Left renal pelvis (tissue), 4 donors: ENCODE results near the gene MS4A15. TPM values are rescaled to one million over a fixed set of nuclear protein-coding genes. Genes with fewer than 3 reads are reported as not detected.
"Not testable (repeated sequence)": the region's sequence is repeated elsewhere in the genome, so short reads cannot be mapped to it uniquely, and the experiment has no call there.

Experiments
- DNase-seq, 4 donors: peaks; one replicate each; pipeline ENCODE4 v3.0.0-alpha.2; 2013; ENCODE audit warnings: low read depth in 4 of 4, low spot score in 3 of 4
- polyA plus RNA-seq, 4 donors: library from polyadenylated mRNA; unstranded; fragments of 120-200 nt; gene quantifications; one replicate each; pipeline ENCODE4 v1.2.1, GENCODE V29; 2013; ENCODE audit not compliant: insufficient read length in 4 of 4

The MS4A15 gene
- polyA plus RNA-seq, 4 donors: not detected

DNA sequence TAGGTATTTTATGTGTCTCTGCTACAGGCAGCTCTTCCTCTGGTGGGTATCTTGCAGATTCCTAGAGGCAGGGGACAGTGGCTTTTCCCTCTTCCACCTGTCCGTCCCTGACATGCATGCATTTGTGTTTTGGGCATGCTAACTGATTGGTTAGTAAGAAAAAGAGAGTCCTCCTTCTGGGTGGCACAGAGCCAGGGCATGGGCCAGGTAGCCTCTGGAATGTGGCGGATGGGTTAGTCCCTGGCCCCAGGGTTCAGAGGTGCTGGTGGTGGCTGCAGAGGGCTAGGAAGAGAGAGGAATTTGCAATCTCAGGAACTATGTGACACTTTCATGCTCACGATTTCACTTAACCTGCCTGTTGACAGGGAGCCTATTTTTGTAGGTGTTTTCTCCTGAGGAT, 5.8 kb upstream of the MS4A15 start:
- no peak for DNase-seq

DNA sequence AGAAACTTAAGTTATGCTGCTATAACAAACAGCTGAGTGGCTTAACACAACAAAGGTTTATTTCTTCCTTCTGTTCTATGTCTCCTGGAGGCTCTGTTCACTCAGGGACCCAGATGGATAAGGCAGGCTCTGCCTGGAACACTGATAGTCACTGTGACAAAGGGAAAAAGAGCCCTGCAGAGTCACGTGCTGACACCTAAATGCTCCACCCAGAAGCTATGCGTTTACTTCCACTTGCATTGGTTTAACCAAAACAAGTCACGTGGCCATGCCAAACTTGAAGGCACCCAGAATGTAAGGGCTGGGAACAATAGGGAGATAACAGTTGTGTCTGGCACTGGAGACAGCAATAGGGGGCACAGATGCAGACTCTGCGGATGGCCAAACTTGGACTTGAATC, 3.4 kb upstream of the MS4A15 start:
- DNase-seq: no peak

DNA sequence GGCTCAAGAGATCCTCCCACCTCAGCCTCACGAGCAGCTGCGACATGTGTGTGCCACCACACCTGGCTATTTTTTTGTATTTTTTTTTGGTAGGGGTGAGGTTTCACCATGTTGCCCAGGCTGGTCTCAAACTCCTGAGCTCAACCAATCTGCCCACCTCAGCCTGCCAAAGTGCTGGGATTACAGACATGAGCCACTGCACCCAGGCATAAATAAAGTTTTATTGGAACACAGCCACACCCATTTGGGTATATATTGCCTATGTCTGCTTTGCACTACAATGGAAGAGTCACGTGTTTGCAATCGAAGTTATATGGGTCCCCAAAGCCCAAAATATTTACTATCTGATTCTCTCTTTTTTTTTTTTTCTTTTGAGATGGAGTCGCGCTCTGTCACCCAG, 1.8 kb upstream of the MS4A15 start:
- DNase-seq: no peak

DNA sequence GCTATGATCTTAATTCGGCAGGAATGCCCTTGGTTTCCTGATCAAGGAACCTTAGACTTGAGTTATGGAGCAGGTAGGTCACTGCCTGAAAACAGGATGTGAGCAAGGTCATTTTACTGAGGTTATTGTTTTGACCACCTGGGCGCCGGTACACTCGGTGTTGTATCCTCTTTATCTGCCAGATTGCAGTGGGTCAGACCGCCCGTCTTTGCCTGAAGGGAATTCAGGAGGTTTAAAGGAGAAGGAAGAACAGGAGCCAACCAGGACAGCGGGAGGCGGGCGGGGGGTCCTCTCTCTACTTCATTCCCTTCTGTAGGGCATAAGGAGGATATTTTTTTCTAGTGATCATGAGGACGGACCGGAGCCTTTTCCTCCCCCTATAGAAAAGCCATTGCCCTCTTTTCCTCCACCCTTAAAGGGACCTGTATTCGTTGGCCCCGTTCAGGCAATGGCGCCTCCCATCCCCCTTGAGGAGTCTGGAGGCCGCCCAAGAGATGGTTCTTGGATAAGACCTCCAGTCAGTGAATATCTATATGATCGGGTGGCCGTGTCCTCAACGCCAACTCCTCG, 649 bp downstream of the MS4A15 start:
- no peak for DNase-seq

DNA sequence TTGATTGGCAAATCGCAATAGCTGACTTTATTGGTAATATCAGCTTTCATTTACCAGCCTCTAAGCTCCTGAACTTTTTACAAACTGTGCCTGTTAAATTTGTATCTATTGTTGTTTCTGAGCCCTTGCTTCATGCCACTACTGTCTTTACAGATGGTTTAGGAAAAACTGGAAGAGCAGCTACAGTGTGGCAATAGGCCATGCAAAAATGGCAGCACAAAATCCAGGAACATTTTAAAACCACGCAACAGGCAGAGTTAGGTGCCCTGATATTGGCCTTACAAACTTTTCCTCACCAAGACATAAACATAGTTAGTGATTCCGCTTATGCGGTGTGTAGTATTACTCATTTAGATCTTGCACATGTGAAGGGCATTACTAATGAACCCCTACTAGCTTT, 2.0 kb downstream of the MS4A15 start:
- DNase-seq: not testable (repeated sequence)

DNA sequence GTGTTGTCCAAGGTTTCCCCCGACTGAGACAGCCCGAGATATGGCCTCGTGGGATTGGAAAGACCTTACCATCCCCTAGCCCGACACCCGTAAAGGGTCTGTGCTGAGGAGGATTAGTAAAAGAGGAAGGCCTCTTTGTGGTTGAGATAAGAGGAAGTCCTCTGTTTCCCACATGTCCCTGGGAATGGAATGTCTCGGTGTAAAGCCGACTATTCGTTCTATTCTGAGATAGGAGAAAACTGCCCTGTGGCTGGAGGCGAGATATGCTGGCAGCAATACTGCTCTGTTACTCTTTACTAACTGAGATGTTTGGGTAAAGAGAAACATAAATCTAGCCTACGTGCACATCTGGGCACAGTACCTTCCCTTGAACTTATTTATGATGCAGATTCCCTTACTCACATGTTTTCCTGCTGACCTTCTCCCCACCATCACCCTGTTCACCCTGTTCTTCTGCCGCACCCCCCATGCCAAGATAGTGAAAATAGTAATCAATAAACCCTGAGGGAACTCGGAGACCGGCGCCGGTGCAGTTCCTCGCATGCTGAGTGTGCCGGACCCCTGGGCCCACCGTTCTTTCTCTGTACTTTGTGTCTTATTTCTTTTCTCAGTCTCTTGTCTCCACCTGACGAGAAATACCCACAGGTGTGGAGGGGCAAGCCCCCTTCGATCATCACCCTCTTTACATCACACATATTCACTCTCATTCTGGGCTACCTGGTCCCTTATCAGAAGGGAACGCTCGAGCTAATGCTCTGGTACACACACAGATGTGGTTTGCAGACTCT, 3.0 kb downstream of the MS4A15 start:
- DNase-seq: not testable (repeated sequence)

DNA sequence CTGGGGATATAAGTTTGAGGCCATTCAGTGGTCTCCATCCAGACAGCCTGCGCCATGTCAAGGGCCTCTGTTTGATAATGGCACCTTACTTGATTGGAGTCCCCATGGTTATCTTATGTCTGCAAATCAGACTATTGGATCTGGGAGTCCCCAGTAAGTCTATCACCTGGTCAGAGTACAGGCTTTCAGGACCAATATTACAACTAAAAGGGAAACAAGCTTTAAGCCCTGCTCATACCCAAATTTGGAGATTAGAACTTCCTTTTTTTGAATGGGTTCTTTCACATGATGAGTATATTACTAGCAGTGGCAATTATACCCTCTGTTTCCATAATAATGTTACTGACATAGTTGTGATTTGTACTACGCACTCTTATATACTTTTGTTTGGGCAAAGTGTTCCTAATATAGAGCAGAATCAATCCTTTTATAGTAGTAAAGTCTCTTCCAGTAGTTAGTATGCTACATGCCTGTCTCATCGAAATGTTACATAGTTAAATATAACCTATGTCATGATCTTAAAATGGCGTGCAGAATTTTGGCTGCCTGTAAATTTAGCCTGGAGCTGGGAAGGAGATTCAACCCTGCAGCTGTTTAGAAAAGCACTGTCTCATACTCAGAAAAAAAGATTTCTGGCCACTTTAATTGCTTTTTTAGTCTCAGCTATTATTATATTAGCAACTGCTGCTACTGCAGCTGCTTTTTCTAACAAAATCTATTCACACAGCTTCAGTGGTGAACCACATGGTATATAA, 4.9 kb downstream of the MS4A15 start:
- no peak for DNase-seq

DNA sequence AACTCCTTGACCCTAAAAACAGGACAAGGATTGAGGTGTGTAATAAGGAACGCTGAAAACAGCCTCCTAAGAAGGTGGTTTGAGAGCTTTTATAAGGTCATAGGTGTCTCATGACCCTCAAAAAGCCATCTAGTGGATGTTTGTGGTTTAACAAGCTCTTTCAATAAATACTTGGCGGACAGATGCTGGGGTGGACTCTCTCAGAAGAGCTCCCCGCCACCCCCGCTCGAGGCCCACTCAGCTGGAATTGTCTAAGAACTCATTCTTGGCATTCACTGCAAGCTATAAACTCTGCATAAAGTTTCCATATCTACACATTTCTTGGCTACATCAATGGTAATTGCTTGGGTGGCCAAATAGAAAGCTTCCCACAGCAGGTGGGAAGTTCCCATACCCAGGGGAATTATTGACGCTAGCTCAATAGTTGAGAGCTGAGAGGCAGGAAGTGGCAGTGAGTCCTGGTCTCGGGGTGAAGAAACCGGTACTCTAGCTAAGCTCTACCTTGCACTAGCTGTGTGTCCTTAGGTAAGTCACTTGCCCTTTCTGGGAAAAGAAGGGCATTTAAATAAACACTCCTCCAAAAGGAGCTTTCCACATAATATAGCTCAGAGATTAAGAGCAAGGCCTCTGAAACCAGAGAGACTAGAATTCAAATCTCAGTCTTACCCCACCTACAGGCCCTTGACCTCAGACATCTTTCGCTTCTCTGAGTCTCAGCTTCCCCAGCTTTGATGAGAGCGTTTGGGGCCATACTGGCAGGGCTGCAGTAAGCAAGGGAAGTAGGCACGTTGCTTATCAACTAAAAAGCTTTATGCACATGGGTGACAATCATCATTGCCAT, 6.4 kb downstream of the MS4A15 start:
- no peak for DNase-seq

DNA sequence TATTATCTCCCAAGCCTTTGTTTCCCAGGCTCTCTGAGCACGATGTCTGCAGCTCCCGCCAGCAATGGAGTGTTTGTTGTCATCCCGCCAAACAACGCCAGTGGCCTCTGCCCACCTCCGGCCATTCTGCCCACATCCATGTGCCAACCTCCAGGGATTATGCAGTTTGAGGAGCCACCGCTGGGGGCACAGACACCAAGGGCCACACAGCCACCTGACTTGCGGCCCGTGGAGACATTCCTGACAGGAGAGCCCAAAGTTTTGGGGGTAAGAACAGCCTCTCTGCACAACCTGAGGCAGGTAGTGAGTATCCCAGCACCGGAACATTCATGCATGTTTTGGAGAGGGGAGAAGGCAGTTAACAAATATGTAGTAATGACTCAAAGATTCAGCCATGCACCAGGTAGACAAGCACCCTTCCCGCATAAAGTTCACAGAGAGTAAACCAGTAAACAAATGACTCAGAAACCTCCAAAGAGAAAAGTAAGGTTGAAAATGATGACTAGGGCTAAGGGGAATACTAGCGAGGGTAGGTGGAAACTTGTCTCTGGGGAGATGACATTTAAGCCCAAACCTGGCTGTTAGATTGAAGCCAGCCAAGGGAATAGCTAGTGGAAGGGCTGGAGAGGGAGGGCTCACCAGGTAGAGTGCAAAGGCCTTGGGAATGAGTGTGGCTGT, 7.2 kb downstream of the MS4A15 start:
- no peak for DNase-seq

DNA sequence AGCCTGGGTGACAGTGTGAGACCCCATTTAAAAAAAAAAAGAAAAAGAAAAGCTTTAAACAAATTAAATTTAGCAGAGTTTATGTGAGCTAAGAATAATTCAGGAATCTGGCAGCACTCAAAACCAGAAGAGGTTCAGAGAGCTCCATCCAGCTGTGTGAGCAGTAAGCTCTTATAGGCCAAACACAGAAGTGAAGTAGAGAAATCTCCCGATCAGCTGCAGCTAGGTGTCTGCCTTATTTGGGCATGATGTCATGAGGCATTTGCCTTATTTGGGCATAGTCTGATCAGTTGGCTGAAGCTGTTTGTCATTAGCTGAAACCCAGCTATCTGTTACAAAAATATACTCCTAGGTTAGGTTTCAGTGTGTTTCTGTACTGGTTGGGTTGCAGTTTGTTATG, 8.2 kb downstream of the MS4A15 start:
- no peak for DNase-seq

DNA sequence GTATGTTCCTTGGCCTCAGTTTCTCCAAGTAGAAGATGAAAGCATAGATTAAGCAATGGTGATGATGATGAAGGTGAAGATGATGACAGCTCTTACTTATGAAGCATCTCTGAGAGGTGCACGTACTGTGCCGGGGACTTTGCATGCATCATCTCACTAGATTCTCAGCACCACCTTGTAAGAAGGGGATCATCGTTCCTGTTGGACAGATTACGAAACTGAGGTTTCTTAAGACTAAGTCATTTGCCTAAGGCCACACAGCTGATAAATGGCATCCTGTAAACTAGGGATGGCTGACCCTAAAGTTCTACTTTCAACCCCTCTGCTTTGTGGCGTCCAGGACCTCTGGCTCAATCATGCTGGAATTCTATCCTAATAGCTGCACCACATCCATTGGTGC, 8.7 kb downstream of the MS4A15 start:
- no peak for DNase-seq

DNA sequence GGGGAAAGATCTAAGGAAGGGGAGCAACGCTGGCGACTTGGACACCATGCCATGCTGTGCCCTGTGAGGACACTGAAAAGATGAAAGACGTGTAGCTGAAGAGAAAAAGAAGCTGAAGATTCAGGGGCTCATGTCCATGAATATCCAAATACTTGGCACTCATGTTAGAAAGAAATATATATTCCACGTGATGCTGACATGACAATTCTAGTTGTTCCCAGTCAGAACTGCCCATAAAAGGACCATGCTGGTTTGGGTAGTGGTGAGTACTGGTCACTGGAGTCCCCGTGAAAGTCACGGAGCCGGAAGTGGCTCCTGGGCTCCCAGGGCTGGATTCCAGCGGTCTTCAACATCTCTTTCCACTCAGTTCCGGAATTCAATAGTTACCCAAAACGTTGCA, 9.9 kb downstream of the MS4A15 start:
- no peak for DNase-seq

DNA sequence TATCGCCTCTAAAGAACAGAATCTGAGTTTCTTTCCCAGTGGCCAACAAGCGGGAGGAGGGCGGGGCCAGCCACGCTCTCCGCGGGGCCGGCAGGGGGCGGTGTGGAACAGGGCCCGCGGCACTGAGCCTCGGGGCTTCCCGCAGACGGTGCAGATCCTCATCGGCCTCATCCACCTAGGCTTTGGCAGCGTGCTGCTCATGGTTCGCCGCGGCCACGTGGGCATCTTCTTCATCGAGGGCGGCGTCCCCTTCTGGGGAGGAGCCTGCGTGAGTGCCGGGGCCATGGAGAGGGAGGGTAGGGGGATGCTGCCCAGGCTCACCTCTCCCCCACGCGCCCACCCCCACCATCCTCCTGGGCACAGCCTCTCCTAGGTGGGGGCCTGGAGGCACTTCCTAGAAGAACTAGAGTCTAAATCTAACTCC, 10.7 kb downstream of the MS4A15 start:
- DNase-seq: no peak

DNA sequence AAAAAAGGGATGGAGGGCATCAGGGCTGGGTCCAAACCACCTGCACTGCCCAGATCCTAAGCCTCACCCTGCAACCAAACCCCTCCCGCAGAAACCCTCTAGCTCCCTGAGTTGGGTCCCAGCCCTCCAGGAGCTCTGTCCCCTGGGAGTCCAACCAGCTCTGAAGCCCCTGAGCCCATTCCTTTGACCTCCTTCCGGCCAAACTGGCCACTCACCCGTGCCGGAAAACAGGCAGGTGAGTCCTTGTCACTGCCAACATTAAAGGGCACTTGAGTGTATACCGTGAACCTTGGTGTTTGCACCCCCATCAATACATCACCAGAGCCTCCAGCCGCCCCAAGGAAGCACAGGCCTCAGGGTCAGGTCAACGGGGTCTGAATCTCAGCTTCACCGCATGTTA, 11.5 kb downstream of the MS4A15 start:
- no peak for DNase-seq

DNA sequence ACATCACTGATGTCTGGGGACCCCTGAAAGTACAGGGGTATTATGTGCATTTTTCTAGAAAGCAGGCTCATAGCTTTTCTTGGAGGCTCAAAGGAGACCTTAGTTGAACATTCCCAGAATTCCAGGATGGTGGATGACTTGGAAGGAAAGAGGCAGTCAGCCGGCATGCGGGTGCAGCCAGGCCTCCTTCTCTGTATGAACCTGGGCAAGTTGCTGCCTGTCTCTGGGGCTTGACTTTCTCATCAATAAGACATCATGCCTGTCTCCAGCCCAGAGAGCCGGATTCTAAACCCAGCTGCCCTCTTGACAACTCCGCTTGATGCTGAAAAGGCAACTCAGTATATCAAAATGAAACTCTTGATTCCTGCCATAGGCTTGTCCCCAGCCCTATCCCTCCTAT, 12.6 kb downstream of the MS4A15 start:
- no peak for DNase-seq

DNA sequence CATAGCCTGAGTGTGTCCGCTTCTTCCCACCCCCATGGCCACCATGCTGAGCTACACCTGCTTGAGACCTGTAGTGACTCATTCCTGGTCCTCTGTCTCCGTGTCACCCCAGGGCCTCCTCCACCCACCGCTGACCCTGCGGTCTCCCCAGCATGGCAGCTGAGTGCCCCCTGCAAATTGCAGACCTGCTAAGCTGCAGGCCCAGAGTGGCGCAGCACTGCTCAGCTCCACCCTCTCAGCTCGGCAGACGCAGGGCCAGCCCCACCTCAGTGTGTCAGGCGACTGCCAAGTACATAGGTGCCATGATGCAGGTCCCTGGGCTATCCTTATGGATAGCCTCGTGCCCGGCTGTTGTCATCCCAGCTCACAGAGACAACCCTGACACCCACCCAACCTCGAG, 13.1 kb downstream of the MS4A15 start:
- no peak for DNase-seq

DNA sequence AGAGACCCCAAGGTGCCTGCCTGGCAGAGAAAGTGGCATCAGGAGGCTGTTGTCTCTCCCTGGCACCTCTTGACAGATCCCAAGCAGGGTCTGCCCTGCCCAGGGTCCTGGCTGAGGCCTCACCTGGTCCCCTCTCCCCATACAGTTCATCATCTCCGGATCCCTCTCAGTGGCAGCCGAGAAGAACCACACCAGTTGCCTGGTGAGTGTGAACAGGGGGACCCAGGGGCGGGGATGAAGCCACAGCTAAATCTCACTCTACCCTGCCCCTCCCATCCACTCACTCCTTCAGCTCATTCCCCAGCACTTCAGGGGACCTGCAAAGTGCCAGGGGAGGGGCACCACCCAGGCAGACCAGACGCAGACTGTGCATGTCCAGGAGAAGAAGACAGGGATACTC, 14.5 kb downstream of the MS4A15 start:
- DNase-seq: no peak

DNA sequence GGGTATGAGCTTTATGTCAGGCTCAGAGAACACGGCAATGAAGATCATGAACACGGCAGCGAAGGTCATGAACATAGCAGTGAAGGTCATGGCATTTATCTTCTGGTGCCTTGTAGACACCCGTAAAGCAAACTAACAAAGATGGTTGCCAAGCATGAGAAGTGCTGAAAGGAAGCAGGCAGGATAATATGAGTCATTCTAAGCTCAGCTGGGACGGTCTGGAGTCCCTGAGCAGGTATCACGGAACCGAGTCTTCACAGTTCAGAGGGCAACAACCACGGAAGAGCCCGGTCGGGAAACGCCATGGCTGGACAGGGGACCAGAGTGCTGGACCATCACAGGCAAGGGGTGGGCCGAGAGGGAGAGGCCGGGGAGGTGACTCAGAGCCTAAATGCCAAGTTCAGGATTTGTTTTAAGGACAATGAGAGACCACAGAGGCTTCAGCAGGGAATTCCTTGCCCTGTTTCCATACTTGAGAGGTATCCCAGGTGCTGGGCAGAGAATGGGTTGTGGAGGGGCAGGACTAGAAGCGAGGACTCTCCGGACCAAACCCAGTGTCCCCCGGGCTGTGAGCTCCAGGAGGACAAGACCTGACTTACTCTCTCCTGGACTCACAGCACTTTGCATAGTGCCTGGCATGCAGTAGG, 15.3 kb downstream of the MS4A15 start:
- no peak for DNase-seq

DNA sequence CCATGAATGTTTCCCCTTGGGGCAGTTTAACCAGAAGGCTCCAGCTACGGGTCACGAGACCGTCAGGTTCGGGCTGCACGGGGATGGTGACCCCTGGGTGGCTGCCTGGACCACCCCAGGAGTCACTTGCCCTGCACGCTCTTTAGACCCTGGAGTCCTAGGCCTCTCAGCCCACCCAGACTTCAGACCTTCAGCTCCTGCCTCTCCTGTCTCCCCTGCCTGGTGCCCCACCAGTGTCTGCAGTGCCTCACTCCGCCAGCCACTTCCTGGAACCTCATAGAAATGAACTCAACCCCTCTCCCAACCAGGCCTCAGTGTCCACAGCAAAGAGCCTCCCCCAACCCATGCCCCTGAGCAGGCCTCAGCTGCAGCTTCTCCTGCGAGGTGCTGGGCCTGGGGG, 16.0 kb downstream of the MS4A15 start:
- no peak for DNase-seq

DNA sequence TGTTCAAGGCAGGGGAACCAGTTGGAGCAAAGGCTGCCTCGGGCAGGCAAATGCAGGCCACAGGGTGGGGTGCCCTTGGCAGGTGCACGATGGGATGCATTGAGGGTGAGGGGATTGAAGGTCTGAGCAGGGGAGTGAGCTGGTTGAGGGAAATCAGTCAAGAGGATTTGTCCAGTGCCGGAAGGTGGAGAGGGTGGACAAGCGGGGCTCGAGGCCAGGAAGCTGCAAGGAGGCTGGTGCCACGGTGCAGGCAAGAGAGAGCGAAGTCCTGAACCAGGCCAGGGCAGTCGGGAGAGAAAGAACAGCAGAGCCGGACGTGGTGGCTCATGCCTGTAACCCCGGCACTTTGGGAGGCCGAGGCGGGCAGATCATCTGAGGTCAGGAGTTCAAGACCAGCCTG, 18.1 kb downstream of the MS4A15 start:
- DNase-seq: no peak
